22Rv1 (cell line): ENCODE measurements around the gene PLCH2.

Source experiments
- H3K27ac ChIP-seq: fragments of 450-650 bp; 2 replicates; pipeline ENCODE4 v1.5.1; 2017
- CTCF ChIP-seq: fragments of 450-650 bp; IDR thresholded peaks from 2 replicates; pipeline ENCODE4 v1.5.1; 2017; ENCODE audit warnings: mild to moderate bottlenecking
- ZFX ChIP-seq: fragments of 450-650 bp; IDR thresholded peaks from 2 replicates; pipeline ENCODE4 v1.6.1; 2017; ENCODE audit warnings: antibody characterized with exemption, borderline replicate concordance

PLCH2 gene

GRCh38 chr1:2469103-2469940 lies 6.8 kb upstream of the PLCH2 start:
- TF ChIP-seq CTCF = no peak
- no peak for TF ChIP-seq ZFX

DNA sequence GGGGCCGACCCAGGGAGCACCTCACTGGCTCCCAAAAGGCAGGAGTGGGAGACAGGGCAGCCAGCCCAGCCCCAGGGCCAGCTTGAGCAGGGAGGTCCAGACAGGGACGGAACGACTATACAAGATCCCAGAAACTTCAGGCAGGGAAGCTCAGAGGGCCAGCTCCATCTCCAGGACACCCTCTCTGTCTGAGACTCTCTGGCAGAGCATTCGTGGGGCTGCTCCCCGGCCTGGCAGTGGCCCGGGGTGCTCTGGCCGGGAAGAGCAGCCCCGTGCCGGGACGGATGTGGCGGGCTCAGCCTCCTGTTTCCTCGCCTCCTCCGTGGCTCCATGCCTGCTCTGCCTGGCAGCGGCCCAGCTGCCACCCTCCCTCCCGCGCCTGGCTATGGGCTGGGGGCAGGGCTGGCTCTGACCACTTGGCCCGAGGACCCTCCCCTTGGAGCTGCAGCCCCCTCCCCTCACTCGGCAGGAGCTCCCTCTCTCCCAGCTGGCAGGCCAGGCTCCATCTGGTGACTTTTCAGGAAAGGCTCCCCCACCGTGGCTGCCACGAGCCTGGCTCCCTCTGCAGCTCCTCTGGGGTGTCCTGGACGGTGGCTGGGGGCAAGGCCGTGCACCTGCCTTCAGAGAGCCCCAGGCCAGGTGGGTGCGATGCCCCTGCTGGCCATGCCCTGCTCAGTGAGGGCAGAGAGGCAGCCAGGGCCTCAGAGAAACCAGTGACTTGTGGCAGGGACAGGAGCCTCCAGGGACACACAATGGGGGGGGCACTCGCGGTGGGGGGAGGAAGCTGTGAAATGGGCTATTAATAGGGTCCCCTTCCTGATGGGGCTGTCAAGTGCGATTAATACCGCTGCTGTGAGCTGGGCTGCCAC lies 5.6 kb upstream of the PLCH2 start:
- TF ChIP-seq ZFX = no peak
- no peak for TF ChIP-seq CTCF
- H3K27ac ChIP-seq = no peak overlapping the region

More at GRCh38 chr1:2469103-2469940, 6.8 kb upstream of the PLCH2 start:
- H3K27ac ChIP-seq = no peak overlapping the region

- no peak overlapping the region for H3K27ac ChIP-seq
- TF ChIP-seq CTCF (no peak), ZFX (no peak)
Observed at GRCh38 chr1:2471159-2471471, 5.0 kb upstream of the PLCH2 start.

GRCh38 chr1:2471587-2472001 lies 4.5 kb upstream of the PLCH2 start:
- no peak overlapping the region for H3K27ac ChIP-seq
- TF ChIP-seq CTCF (no peak), ZFX (no peak)

- no peak overlapping the region for H3K27ac ChIP-seq
- TF ChIP-seq ZFX (no peak), CTCF (no peak)
Observed at GRCh38 chr1:2472109-2472508, 4.0 kb upstream of the PLCH2 start.

DNA sequence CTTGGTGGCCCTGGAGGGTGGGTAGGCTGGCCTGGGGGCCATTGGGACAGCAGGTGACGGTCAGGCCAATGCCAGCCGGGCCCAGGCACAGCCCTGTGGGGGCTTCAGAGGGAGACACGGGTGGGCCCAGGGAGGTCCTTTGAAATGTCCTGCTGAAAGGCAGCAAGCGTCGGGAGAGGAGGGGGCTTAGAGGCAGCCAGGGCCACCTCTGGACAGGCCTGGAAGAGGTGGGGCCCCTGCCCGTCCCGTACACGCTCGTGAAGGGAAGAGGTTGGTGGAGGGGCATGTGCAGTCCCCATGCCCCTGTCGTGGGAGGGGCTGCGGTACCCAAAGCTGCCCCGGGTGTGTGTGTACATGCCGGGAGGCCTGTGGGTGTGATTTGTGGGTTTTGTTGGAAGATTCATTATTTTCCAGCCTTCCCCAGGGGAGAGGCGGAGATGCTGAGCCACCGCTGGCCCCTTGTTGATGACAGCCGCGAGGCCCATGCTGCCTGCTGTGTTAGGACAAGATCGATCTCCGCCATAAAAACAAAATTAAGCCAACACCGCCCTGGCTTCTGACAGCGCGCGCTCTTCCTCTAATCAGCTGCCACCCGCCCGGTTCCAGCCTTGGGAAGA lies 3.4 kb upstream of the PLCH2 start:
- no peak overlapping the region for H3K27ac ChIP-seq
- TF ChIP-seq ZFX (no peak), CTCF (no peak)

- TF ChIP-seq ZFX (no peak), CTCF (no peak)
- no peak overlapping the region for H3K27ac ChIP-seq
Observed at GRCh38 chr1:2473198-2473597, 2.9 kb upstream of the PLCH2 start.
